Right lobe of liver (tissue), 4 donors: ENCODE data around the gene STX8.

Experiments used
- CTCF ChIP-seq, 4 donors: fragments of 200-600 bp in 3 of 4; fragments of 450-650 bp in 1 of 4; IDR thresholded peaks; one replicate each; pipeline versions ENCODE4 v1.5.1 to v1.8.0; 2016 to 2022; ENCODE audit warnings: antibody characterized with exemption in 4 of 4, mild to moderate bottlenecking in 2 of 4
- POLR2A ChIP-seq: fragments of 450-650 bp; IDR thresholded peaks from one replicate; pipeline ENCODE4 v1.6.1; 2017; ENCODE audit warnings: antibody characterized with exemption, mild to moderate bottlenecking
- donor health status: DM: no; HTN: no; CAD: no.
- donor health status: DM: no; HTN: no; CAD: no.
- donor health status: DM: no; HTN: yes; CAD: no.

- TF ChIP-seq POLR2A (no peak), CTCF (IDR thresholded peaks at IDR 0.05) (no peak)
Measured at GRCh38 chr17:9287306-9287705, 288.3 kb downstream of the STX8 start.
